GM19239 (cell line): ENCODE results near the gene PROB1.
A peak's percentile ranks its signal among the peaks of the same experiment; 100 is the strongest.
"Not testable (repeated sequence)": the region's sequence is repeated elsewhere in the genome, so short reads cannot be mapped to it uniquely, and the experiment has no call there.

Source experiments
- DNase-seq: peaks from one replicate; pipeline ENCODE4 v3.0.0; 2011; ENCODE audit warnings: low spot score; ENCODE audit not compliant: insufficient read length
- FAIRE-seq: peaks from 2 replicates; lab custom pipeline; 2011; peaks lifted over from hg19 to GRCh38; lab: Jason Lieb, UNC

The PROB1 gene, protein sequence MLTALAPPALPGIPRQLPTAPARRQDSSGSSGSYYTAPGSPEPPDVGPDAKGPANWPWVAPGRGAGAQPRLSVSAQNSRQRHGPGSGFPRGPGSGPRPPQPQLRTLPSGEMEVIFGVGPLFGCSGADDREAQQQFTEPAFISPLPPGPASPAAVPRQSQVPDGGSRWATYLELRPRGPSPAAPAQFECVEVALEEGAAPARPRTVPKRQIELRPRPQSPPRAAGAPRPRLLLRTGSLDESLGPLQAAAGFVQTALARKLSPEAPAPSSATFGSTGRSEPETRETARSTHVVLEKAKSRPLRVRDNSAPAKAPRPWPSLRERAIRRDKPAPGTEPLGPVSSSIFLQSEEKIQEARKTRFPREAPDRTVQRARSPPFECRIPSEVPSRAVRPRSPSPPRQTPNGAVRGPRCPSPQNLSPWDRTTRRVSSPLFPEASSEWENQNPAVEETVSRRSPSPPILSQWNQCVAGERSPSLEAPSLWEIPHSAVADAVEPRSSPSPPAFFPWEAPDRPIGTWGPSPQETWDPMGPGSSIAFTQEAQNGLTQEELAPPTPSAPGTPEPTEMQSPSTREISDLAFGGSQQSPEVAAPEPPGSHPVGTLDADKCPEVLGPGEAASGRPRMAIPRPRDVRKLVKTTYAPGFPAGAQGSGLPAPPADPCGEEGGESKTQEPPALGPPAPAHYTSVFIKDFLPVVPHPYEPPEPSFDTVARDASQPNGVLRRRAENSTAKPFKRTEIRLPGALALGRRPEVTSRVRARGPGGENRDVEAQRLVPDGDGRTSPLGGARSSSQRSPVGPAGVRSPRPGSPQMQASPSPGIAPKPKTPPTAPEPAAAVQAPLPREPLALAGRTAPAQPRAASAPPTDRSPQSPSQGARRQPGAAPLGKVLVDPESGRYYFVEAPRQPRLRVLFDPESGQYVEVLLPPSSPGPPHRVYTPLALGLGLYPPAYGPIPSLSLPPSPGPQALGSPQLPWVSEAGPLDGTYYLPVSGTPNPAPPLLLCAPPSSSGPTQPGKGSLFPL

DNA sequence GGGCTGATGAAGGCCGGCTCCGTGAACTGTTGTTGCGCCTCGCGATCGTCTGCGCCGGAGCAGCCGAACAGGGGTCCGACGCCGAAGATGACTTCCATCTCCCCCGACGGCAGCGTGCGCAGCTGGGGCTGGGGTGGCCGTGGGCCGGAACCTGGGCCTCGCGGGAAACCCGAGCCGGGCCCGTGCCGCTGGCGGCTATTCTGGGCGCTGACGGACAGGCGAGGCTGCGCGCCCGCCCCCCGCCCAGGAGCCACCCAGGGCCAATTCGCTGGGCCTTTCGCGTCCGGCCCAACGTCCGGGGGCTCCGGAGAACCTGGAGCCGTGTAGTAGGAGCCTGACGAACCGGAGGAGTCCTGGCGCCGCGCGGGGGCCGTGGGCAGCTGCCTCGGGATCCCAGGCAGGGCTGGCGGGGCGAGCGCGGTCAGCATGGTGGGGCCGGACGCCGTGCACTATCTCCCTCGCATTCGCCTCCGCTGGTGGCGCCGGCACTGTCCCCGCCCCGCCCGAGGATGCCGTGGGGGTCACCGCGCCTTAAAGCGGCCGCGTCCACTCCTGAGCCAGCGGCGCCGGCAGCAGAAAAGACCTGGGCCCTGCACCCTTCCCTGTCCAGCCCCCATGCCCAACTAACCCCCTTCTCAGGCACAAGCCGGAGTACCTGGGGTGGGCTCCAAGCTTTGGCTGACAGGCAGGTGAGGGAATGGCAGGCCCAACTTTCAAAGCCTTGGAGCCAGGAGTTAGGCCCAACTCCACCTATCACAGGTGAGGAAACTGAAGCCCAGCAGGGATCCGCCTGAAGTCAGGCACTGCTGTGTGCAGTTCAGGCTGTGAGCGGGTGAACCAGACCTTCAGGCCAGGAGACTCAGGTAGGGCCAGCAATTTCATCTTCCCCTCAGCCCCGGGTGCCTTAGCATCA is at the start of gene PROB1:
Gene PROB1 (minus strand): TSS at position 451 of the 913 bp plus-strand sequence. CDS start 23 bp downstream, at position 428.
- no peak for FAIRE-seq
- DNase-seq: no peak

DNA sequence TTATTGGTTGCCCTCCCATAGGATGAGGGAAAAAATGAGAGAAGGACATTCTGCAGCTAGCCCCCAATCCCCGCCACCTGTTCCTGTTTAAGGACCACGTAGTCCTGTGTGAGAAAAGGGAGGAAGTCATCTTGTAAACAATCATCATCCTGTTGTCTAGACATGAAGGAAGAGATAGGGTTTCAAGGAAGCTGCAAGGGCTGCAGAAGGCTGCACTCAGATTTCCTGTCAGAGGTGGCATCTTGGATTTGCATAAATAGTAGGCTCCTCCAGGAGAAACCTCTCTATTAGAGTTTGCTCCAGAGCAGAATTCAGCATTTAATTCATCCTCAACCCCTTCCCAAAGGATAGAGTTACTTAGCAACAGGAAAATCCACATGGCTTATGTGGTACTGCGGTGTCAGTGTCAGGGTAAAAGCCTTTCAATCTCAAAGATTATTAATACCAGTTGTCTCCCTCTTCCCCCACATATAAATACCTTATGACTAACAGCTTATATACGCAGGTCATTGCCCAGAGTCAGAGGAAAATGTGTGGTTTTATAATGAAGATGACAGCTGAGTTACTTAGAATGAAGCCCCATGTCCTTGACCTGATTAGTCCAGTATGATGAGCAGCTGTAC is 49.0 kb upstream of the PROB1 start:
- DNase-seq (no peak), FAIRE-seq (no peak)

DNA sequence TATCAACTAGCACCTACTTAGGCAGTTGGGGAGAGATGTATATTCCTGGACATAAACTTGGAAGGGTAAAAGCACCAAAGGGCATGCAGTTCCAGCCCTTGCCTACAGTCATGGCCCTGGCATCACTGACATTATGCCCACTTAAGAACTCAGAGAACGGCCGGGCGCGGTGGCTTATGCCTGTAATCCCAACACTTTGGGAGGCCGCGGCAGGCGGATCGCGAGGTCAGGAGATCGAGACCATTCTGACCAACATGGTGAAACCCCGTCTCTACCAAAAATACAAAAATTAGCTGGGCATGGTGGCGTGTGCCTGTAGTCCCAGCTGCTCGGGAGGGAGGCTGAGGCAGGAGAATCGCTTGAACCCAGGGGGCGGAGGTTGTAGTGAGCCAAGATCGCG is 45.5 kb upstream of the PROB1 start:
- not testable (repeated sequence) for DNase-seq

DNA sequence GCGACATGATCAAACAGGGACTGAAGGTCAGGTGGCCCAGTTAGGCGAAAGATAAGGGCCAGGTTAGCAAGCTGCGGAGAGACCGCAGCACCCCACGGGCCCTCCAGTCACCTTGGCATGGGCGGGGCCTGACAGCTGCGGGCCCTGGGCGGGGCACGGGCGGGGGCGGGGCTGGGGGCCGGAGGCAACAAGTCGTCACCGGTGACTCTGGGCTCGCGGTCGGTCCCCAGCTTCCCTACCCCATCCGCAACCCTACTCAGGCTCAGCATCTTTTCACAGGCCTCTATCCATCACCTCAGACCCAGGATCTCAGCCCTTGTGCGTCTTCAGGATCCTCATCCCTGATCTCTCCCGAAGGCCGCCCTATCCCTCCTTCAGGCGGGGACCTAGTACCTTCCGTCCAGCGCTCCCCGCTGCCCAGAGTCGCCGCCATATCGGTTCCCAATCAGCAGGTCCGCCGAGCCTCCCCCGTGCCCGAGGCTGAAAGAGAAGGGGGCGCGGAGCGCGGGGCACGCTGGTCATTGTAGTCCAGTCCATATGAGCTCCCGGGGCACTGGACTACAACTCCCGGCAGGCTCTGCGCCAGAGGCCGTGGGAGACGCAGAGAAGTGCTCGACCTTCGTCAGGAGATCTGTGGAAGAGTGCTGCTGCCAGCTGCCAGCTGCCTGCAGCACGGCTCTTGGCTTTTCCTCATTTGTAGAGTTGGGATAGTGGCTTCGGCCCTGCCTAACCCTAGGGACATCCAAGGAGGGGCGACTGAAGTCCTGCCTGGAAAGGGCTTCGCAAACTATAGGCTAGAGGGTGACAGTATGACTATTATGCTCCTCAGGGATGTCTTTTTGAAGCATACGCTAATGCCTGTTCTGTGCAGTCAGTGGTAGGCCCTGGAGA is 44.4 kb upstream of the PROB1 start, which contains the start of gene DNAJC18:
Gene DNAJC18 (minus strand): TSS at position 513 of the 891 bp plus-strand sequence. CDS start 80 bp downstream, at position 433.
- FAIRE-seq: peak; percentile 82
- DNase-seq: peak; percentile 76

More for the DNA sequence above, 45.5 kb upstream of the PROB1 start:
- FAIRE-seq: not testable (repeated sequence)

DNA sequence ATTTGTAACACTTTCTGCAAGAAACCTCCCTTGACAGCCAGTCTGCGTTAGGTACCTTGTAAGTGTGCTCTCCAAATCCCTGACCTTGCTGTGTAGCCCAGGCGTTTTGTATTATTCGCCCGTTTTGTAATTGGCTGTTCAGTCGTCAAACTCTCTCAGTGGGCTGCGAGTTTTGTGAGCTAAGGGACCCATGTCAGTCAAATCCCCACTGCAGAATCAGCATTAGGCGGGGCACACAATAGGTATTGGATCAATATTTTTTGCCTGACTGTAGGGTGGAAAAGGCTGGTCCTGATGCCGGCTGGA is 43.8 kb upstream of the PROB1 start:
- DNase-seq (no peak), FAIRE-seq (peak; percentile 40)

DNA sequence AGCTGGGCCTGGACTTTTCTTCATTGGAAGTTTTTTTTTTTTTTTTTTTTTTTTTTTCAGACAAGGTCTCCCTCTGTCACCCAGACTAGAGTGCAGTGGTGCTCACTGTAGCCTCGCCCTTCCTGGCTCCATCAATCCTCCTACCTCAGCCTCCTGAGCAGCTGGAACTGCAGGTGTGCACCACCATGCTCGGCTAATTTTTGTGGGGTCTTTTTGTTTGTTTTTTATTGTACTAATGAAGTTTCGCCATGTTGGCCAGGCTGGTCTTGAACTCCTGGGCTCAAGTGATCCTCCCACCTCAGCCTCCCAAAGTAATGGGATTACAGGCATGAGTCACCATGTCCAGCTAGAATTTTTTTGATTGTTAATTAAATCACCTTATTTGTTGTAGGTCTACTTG is 40.8 kb upstream of the PROB1 start:
- FAIRE-seq (no peak), DNase-seq (no peak)

DNA sequence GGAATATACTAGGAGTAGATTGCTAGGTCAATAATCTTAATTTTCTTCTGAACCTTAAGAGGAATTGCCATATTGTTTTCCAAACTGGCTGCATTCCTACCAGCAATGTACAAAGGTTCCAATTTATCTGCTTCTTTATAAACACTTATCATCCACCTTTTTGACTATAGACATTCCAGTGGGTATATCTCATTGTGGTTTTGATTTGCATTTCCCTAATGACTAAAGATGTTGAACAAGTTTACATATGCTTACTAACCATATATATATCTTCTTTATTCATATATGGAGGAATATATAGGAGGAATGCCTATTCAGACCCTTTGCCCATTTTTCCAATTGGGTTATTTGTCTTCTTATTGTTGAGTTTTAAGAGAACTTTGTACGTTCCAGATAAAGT is 36.8 kb upstream of the PROB1 start:
- no peak for FAIRE-seq
- DNase-seq: no peak

DNA sequence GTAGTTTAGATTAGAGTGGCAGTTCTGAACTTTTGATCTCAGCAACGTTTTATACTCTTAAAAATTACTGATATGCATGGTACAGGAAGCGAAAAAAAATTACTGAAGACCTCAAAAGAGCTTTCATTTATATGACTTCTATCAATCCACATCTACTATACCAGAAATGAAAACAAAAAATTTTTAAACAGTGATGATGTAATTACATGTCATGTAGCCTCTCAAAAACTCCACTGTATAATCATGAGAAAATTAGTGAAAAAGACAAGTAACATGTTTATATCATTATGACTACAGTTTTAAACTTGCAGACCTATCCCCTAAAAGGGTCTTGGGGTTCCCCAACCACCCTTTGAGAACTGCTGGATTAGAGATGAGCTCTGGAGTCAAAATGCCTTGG is 35.1 kb upstream of the PROB1 start:
- no peak for DNase-seq
- no peak for FAIRE-seq

DNA sequence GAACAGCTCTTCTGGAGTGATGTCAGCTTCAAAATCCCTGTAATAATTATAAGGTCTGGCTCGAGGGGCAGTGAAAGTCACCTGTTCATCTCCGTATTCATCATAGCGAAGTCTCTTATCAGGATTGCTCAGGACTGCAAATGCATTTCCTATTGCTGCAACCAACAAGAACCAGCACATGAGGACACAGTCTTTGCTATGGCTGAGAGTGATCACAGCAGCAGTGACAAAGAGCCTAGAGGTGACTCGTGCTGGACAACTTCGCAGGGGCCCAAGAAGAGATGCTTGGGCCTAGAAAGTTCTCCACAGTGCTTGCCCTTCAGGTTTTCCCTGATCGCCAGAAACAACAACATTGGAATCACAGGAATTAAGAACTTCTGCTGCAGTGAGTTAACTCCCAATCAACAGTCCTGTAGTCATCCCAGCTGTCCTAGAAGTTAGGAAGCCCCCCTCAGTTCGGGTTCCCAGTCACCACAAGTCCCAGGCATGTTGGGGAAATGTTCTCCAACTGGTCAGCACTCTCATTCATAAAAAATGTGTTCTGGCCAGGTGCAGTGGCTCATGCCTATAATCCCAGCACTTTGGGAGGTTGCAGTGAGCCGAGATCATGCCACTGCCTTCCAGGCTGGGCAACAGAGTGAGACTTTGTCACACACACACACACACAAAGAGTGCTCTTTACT is 31.4 kb upstream of the PROB1 start:
- FAIRE-seq (no peak), DNase-seq (no peak)

DNA sequence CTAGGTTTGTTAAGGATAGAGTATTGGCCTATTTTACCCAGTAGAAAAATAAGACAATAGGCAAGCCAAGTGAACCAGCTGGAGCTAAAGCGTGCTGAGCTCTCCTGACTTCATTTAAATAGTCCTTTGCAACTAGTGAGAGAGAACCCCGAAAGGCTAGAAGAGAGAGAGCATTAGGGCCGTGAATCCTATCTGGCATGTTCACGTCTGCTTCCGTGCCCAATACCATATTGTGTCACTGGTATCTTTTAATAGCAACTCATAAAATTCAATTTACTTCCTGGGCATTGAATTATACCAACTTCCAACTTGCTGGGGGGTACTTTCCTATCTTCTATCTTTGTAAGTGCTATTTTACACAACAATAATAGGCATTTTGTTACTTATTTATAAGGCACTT is 30.6 kb upstream of the PROB1 start:
- DNase-seq (no peak), FAIRE-seq (no peak)

DNA sequence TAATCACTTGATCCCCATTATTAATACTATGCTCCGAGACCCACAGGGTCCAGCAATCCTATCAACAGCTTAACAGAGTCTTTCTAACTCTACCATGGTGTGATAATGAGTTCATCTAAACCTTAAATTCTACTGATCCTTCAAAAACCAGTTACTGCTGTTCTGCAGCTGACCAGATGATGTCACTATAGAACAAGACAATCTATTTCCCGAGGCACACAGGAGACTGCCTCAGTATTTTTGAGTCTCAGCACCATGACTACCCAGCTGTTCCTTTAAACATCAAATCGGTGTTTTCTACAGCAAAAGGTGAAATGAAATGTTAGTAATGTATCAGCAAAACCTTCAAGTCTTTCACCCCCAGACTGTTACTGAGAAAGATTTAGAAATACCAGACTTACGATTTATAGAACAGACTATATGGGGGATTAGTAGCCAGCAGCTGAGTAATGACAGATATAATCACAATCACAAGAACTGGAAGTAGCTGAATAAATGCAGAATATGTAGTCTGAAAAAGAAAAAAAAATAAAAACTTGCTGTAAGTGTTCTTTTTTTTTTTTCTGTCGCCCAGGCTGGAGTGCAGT is 27.5 kb upstream of the PROB1 start:
- FAIRE-seq (peak; percentile 91), DNase-seq (peak; percentile 63)

DNA sequence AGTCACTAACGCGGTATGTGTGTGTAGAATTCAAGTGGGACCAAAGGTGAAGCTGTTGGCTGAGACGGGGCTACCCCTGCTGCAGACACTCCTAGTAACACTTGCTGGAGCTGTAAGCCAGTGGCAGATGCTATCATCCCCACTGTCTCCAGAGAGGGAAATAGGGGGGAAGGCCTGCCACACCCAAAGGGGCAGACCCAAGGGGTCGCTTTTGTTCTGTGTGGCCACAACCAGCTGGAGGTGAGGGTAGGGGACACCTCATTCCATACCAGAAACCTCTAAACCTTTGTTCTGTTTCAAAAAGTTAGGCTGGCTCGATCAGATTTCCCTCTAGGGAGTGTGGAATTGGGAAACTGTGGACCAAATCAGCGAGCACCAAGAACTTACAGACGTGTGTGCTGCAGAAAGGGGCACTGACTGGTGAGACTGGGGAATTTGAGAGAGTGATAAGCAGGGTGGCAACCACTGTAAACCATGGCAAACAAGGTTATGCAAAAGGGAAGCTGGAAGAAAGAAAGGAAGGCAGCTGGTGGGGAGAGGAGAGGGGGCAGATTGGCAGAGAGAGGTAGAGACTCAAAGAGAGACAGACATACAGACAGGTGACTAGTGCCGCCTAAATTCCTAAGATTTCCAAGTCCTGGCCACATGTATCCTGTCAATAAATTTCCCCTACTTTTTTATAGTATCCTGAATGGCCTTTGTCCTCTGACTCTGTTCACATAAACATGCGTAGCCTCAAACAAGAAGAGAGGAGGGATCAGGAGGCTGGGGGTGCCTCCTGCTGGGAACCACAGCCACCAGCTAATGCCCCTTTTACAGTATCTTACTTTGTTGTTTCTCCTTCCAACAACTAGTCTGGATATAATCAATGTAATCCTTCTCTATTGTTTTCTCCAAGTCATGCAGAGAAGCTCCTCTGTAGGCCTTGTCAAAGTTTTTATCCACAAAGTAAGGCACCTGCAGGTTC is 24.6 kb upstream of the PROB1 start:
- FAIRE-seq (no peak), DNase-seq (no peak)

DNA sequence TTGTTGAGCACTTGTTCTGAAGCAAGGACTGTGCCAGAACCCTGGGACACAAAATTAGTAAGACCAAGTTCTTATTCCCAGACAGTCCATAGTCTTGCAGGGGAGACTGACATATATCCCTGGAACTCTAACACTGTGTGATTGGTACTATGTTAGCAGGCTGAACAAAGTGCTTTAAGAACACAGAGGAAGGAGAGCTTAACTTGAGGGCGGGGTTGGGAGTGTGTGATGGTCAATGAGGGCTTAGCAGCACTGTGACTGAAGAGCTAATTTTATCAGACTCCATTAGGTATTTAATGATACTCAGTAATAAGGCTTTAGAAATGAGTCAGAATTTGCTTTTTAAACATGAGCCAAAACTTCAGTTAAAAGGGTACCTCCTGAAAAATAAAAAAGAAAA is 23.9 kb upstream of the PROB1 start:
- FAIRE-seq: no peak

DNA sequence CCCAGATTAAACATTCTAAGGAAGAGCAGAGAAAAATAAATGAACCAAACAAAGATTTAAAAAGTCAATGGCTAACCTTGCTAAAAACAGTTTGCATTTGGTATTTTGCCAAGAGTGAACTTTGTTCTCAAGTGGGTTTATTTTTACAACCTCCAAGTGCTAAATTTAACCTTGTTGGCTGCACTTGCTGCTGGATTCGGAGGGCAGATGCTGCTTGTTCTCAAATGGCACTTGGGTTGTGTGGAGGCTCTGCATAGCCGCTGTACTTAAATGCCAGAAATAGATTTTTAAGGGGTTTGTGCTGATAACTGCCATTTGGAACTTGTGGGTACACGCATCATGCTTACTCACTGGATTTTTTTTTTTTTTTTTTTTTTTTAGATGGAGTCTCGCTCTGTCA is 22.3 kb upstream of the PROB1 start:
- DNase-seq (no peak), FAIRE-seq (no peak)

More for the DNA sequence above, 23.9 kb upstream of the PROB1 start:
- no peak for DNase-seq

DNA sequence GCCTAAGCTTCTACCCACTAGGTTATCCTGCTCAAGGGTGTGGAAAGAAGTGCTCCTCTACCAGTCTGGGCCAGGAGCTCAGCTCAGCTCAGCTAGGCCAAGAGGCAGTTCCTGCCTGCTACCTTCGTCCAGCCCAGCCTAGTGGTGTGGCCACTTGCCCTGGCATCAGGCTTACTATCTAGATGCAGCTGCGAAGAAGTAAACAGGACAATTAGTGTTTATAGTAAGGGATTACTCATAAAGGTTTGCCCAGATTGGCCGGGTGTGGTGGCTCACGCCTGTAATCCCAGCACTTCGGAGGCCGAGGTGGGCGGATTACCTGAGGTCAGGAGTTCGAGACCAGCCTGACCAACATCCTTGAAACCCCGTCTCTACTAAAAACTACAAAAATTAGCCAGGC is 21.7 kb upstream of the PROB1 start:
- DNase-seq (no peak), FAIRE-seq (no peak)

DNA sequence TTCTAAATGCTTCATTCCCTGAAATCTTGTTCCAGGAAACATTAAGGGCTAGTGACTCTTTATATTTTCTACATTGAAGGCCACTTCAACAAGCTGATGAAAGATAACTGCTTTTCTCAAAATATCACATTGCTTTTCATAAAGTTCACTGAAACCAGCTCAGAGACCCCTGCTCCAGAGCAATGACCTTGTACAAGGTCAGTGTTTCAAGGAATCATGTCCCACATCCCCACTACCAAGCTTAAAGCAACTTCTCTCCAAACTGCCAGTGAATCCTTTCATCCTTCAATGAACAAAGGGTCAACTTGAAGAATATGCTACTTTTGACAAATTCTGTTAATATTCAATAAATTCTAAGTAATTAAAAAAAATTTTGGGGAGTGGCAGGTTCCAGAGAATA is 21.0 kb upstream of the PROB1 start:
- DNase-seq (no peak), FAIRE-seq (no peak)
